Cardiac fibroblast (primary cell): ENCODE measurements around the gene PLCL2.

Experiments
- DNase-seq, 2 donors: peaks; one replicate each; pipeline versions ENCODE4 v3.0.0 to v3.0.0-alpha.2; 2010; ENCODE audit warnings: low read depth in 2 of 2
- H3K4me3 ChIP-seq, 2 donors: replicated peaks in 1 of 2; 1 replicate in 1 of 2; 2 replicates in 1 of 2; pipeline ENCODE4 v1.5.1; 2011; ENCODE audit warnings: low read depth in 2 of 2, low read length in 2 of 2, mild to moderate bottlenecking in 2 of 2, moderate library complexity in 1 of 2
- CTCF ChIP-seq: IDR thresholded peaks from one replicate; pipeline ENCODE4 v1.5.1; 2011; ENCODE audit warnings: low read depth, mild to moderate bottlenecking, low read length, inconsistent platforms

Gene PLCL2

GRCh38 chr3:16899919-16900318 lies 15.2 kb downstream of the PLCL2 start:
- no peak for DNase-seq
- TF ChIP-seq CTCF = no peak
- no peak overlapping the region for H3K4me3 ChIP-seq

DNA sequence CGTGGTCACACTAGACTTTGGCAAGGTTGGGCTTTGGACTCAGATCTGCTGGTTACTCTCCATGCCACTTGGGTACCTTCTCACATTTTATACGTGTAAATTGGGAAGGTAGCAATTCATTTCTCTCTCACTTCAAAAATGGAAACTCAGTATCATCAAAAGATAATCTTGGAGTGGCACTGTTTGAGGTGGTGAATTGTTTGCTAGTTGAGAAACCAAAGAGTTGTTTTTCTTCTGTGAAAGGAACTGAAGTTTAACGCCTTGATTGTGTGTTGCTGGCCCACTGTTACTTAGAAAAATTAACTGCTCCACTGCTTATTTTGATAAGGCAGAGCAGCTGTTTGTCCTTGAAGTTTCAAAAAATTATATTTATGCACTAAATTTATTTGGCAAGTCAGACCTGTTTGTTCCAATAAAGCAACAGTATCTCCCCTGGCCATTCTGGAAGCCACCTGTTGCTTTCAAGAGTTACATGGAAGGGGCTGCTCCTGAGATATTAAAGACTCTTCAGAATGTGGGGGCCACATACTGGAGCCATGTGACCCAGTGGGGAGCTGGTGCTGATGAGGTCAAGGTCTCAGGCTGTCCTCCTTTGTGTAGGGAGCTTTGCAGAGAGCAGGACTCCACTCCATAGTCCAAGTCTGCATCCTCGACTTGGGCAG lies 16.2 kb downstream of the PLCL2 start:
- no peak for TF ChIP-seq CTCF
- DNase-seq = no peak
- no peak overlapping the region for H3K4me3 ChIP-seq

GRCh38 chr3:16904423-16905417 lies 20.0 kb downstream of the PLCL2 start:
- DNase-seq = no peak
- H3K4me3 ChIP-seq = no peak overlapping the region
- TF ChIP-seq CTCF = no peak

DNA sequence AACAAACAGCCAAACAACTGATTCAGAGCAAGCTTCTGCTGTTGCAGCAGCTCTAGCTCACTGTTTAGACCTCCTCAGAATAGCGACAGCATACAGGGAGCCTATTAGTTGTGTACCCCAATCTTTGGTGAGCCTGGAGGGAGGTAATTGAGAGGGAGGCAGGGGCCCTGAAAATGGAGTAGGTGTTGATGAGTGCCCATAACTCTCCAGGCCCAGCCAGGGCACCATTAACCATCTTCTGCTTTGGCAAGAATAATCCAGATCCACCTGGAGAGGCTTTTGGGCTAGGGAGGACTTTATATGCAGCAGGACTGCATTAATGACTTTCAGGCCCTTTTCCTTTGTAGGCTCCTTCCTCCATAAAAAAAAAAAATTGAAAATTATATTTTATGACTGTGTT lies 20.9 kb downstream of the PLCL2 start:
- no peak for DNase-seq
- TF ChIP-seq CTCF = no peak
- no peak overlapping the region for H3K4me3 ChIP-seq

DNA sequence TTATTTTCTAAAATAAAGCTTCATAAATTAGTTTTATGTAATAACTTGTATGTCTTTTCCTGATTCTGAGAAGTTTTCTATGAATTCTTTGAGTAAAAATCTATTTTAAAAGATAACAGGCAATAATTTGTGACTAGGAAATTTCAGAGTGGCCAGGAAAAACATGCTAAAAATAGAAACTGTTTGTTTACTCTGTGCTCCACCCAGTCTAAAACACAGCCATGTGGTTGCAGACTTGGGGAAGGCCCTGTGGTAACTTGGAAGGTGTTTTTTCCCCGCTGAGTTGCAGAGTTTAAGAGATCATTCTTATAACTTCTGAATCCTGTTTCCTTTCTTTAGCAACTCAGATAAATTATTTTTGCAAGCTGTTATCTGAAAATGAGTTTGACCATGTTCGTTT lies 21.9 kb downstream of the PLCL2 start:
- DNase-seq = peak; percentile 33 to 62
- H3K4me3 ChIP-seq = no peak overlapping the region
- no peak for TF ChIP-seq CTCF

DNA sequence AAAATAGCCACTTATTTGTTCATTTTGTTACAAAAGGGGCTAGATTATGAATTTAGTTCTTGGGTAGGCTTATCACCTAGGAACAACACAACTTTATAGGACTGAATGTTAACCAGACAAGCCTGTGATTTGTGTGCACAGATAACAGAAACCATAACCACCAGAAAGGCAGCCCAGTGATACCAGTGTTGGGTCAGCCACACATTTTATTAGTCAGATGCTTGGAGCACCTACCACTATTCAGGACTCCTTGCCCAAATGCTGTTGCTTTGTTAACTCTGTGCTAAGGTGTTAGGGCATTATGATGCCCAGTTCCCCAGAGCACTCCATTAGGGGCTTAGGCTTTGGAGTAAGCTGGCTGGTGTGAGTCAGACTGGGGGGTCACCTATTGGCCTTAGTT lies 22.5 kb downstream of the PLCL2 start:
- TF ChIP-seq CTCF = no peak
- DNase-seq = no peak
- no peak overlapping the region for H3K4me3 ChIP-seq
